ENCODE data around the gene NRAP. TPM values are rescaled to one million over a fixed set of nuclear protein-coding genes. Genes with fewer than 3 reads are reported as not detected.

The NRAP gene
- total and polyA plus RNA-seq, 2 of the 4 experiments (the other 2 are of a cell fraction): not detected

DNA sequence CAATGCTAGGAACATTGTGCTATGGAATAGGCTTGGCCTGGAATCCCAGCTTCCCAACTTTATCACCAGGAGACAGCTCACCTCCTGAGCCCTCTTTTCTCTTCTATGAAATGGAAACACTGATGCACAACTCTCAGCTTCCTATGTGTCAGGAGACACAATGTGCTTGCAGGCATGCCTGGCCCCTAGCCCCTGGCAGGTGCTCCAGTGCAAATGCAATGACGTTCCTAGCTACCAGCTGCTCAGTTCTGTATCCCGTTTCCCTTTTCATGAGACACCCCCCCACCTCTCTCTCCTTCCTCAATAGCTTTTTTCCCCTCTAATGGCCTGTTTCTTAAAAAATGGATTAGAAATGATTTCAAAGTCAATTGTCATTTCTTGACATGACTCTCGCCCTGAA lies 80.3 kb downstream of the NRAP start:
- no peak overlapping the region for H2AFZ ChIP-seq (replicated peaks; ENCODE audit: low read length, poor library complexity)
- no peak overlapping the region for H2BK120ac ChIP-seq (ENCODE audit: low read depth, low read length)
- H3K27me3 ChIP-seq (ENCODE audit: control insufficient read depth, insufficient read depth, low read length): no peaks in the 10 kb centered on the region
- WGBS, 2 experiments (ENCODE audit: extremely low coverage in 2 of 2, insufficient read length in 1 of 2): no CpG with 5 or more reads among the region's 3 CpGs
- H3K4me2 ChIP-seq (ENCODE audit: low read depth, low read length): no peak overlapping the region
- no TSS peak for BruUV-seq (replicated peaks)
- H3K9me3 ChIP-seq (ENCODE audit: control insufficient read depth, insufficient read depth, low read length): no peaks in the 10 kb centered on the region
- H3K27ac ChIP-seq (ENCODE audit: insufficient read depth, low read length): no peak overlapping the region
- in situ Hi-C loops (cut with MboI; ENCODE audit: low sequenced_read_pairs) (no loop called here), intact Hi-C loops (cut with micrococcal nuclease) (no loop called here), dilution Hi-C loops (cut with HindIII; ENCODE audit: low sequenced_read_pairs, unreplicated experiment) (no loop called here)
- no peak overlapping the region for H3K56ac ChIP-seq (ENCODE audit: extremely low read depth, insufficient read depth, low read length)
- H3K79me1 ChIP-seq (ENCODE audit: low read depth in 1 of 2, low read length in 2 of 2): no peaks in the 10 kb centered on the region
- H3K23ac ChIP-seq (ENCODE audit: low read depth, low read length): no peak overlapping the region
- no peak overlapping the region for H3K18ac ChIP-seq (ENCODE audit: low read depth, low read length)
- H4K8ac ChIP-seq (ENCODE audit: low read depth in 2 of 2, low read length in 2 of 2): no peak overlapping the region
- H4K91ac ChIP-seq (ENCODE audit: insufficient read depth, low read depth, low read length): no peak overlapping the region
- no peak for DNase-seq
- ChIA-PET POLR2A (ENCODE audit: unreplicated experiment) (no interaction called here), CTCF (no interaction called here)
- no peak overlapping the region for H2AK5ac ChIP-seq (ENCODE audit: low read depth, low read length)
- H4K20me1 ChIP-seq (ENCODE audit: insufficient read depth, low read length): no peaks in the 10 kb centered on the region
- no peak overlapping the region for H3K4me3 ChIP-seq (ENCODE audit: insufficient read depth, low read depth, low read length)
- H3K9me1 ChIP-seq (ENCODE audit: insufficient read depth, low read length): no peaks in the 10 kb centered on the region
- ATAC-seq (ENCODE audit: low read depth): no peak
- no peaks in the 10 kb centered on the region for H3K36me3 ChIP-seq (ENCODE audit: control insufficient read depth, insufficient read depth, low read length)
- H3K14ac ChIP-seq (replicated peaks; ENCODE audit: low read depth, low read length): no peak overlapping the region
- no peak overlapping the region for H3K4ac ChIP-seq (ENCODE audit: low read depth, low read length)
- no peak overlapping the region for H4K5ac ChIP-seq (ENCODE audit: low read depth, low read length)
- no peak for TF ChIP-seq POLR2A (IDR thresholded peaks at IDR 0.05; ENCODE audit: low read depth, low read length)
- H2BK15ac ChIP-seq (ENCODE audit: low read depth, low read length): no peak overlapping the region
- no peak overlapping the region for H2BK5ac ChIP-seq (ENCODE audit: low read depth, low read length, poor library complexity, severe bottlenecking)
- H2BK20ac ChIP-seq (ENCODE audit: low read depth, low read length): no peak overlapping the region
- no peak overlapping the region for H3K9ac ChIP-seq (ENCODE audit: low read depth, low read length)
- no peak overlapping the region for H2AK9ac ChIP-seq (replicated peaks; ENCODE audit: low read depth, low read length, poor library complexity)
- no peaks in the 10 kb centered on the region for H3K4me1 ChIP-seq (ENCODE audit: control insufficient read depth, insufficient read depth, low read length)
